Subcutaneous preadipocyte (primary cell): ENCODE data around the gene LEP. TPM values are rescaled to one million over a fixed set of nuclear protein-coding genes. Genes with fewer than 3 reads are reported as not detected.

ENCODE experiments used
- small RNA-seq: library from RNA; depleted of rRNA; stranded (forward); fragments of <200 nt; gene quantifications from one replicate; pipeline ENCODE3, GENCODE V24; 2012
- total RNA-seq: library from RNA; depleted of rRNA; stranded (reverse); fragments of >200 nt; gene quantifications from 2 replicates; pipeline ENCODE4 v1.2.3, GENCODE V29; 2012

LEP gene
- total RNA-seq: under 0.01 TPM in 1 of 2 replicates, not detected in the other

DNA sequence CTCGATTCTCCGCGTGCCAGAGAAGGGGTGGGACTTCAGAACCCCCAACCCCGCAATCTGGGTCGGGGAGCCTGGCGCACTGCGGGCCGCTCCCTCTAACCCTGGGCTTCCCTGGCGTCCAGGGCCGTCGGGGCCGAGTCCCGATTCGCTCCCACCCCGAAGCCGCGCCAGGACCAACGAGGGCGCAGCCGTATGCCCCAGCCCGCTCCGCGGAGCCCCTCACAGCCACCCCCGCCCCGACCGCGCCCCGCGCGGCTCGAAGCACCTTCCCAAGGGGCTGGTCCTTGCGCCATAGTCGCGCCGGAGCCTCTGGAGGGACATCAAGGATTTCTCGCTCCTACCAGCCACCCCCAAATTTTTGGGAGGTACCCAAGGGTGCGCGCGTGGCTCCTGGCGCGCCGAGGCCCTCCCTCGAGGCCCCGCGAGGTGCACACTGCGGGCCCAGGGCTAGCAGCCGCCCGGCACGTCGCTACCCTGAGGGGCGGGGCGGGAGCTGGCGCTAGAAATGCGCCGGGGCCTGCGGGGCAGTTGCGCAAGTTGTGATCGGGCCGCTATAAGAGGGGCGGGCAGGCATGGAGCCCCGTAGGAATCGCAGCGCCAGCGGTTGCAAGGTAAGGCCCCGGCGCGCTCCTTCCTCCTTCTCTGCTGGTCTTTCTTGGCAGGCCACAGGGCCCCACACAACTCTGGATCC is at the start of gene LEP:
LEP (plus strand) TSS at position 583 of the 691 bp plus-strand sequence. CDS start 10,741 bp downstream, outside the sequence.

Small RNA genes lying within 50 kb of the gene (small RNA-seq; reads per million reads assigned to genes)
- not detected for gene MIR129-1

Other genes with a start within 250 kb of the LEP start
- under 0.01 TPM in 2 replicates for gene LRRC4, start 209.8 kb upstream of the LEP start, total RNA-seq
- gene RBM28, start 102.6 kb downstream of the LEP start, total RNA-seq: 8.1 and 16.4 TPM in 2 replicates
- gene PRRT4, start 120.4 kb downstream of the LEP start, total RNA-seq: under 0.01 TPM in 1 of 2 replicates, not detected in the other
- gene IMPDH1, start 168.7 kb downstream of the LEP start, total RNA-seq: 42.3 and 52.0 TPM in 2 replicates
- gene HILPDA, start 214.6 kb downstream of the LEP start, total RNA-seq: 16.4 and 20.2 TPM in 2 replicates
- gene METTL2B, start 235.5 kb downstream of the LEP start, total RNA-seq: 32.3 and 37.1 TPM in 2 replicates